ENCODE results near the gene IPO5.
"Not testable (repeated sequence)": the region's sequence is repeated elsewhere in the genome, so short reads cannot be mapped to it uniquely, and the experiment has no call there.

The IPO5 gene

DNA sequence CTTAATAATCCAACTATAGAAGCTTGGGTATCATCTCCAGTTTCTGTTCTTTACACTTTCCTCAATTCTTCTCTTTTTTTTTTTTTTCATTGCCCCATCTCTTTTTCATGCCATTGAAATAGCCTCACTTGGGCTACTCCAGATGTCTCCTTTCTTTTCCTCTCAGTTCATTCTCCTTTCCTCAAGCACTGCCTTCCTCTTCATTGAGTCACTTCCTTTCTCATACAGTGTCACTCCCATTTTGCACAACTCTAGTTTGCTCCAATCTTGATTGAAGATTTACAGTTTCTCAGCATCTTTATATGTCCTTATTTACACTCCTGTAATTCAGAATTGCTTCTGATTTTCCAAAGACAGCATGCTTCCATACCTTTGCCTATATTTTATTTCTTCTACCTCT lies 61.3 kb downstream of the IPO5 start:
- DNase-seq (ENCODE audit: low spot score), result no peak

DNA sequence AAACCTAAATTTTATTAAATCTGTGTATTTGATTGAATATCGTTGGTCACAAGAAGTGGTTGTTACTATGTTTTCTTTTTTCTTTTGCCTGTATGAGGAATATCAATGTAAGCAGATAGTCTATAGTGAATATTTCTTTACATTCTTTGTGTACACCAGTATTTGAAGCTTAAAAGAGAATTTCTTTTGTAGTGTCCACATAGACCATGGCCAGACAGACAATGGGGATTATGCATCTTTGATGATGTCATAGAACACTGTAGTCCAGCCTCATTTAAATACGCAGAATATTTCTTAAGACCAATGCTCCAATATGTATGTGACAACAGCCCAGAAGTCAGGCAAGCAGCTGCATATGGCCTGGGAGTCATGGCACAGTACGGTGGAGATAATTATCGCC lies 64.8 kb downstream of the IPO5 start:
- DNase-seq (ENCODE audit: low spot score), result no peak

DNA sequence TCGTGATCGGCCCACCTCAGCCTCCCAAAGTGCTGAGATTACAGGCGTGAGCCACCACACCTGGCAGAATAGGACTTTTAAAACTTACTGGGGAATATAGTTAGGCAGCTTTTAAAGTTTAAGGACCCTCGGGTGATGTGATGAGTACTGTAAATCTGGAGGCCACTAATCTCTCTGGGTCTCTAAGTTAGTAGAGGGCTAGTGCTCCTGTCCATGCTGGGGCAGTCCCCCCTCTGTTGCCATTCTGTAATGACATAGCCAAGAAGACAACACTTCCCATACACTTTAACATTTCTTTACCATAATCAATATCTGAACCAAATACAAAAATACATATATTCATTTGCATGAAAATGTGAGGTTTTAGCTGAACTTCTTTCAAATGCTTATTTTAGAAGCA lies 65.7 kb downstream of the IPO5 start:
- DNase-seq (ENCODE audit: low spot score), result no peak

DNA sequence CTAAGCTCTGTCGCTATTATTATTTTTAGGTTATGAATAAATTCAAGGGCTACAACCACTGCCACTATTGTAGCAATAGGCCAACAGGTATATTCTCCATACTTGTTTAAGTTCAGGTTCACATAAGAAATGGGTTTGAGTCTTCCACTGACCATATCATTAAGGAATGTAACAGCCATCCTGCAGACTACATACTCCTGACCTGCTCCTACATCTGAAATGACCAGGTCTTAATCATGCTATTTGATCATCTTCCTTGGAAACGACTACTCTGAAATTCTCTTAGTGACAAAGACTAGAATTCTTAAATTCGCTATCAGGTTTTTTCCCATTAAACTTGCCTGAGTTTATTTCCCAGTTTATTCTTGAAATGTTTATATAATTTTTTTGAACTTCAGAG lies 66.8 kb downstream of the IPO5 start:
- DNase-seq (ENCODE audit: low spot score), result no peak

DNA sequence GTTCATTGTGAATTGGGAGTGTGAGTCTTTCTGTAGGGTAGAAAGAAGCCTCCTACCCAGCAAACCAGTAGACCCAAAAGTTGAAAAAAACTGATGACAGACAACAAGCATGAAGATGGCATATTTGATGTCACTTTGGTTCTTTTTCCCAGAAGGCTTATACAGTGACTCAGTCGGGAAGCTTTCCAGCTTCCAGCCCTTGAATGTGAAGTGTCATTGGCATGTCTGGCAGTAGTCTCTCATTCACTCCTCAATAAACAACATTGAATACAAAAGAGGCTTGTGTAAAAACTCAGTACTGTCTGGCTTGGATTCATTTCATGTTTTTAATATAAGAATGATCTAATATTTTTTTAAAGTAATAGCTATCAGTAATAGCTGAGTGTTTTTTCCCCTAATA lies 68.7 kb downstream of the IPO5 start:
- DNase-seq (ENCODE audit: low spot score), result no peak

DNA sequence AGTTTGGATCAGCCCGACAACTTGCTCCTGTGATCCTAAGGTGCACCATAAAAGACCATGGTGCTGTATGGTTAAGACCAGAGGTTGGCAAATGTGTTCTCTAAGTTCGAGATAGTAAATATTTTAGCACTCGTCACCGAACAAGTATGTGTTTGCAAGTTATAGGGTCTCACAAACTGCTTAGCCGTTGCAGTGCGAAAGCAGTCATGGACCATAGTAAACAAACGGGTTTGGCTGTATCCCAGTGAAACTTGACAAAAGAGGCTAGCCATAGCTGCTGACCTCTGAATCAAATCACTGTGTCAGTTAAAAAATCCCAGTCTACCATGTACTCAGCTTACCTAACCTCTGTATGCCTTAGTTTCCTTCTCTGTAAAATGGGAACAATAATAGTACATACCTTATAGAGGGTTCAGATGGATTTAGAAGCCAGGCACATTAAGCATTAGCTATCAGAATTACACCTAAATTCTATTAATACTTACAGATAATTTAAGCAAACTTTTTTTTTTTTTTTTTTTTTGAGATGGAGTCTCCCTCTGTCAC lies 72.1 kb downstream of the IPO5 start:
- DNase-seq (ENCODE audit: low spot score), result no peak

DNA sequence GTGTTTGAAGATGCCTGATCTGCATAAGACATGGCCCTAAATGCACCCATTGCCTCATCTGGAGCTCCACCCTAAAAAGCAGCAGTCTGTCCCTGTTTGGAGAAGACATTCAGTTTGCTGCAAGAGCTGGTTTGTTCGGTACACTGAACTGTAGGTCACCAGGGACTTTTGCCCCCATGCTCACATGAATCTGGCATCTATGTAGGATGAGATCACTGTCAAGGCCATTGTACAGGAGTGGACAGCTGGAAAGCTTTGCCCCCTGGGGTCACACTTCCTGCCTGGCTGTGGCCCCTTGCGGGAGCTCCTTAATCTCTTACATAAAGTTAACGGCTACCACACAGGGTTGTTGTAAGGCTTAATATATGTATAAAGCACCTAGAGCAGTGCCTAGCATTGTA lies 73.0 kb downstream of the IPO5 start:
- peak; percentile 33 for DNase-seq (ENCODE audit: low spot score)

DNA sequence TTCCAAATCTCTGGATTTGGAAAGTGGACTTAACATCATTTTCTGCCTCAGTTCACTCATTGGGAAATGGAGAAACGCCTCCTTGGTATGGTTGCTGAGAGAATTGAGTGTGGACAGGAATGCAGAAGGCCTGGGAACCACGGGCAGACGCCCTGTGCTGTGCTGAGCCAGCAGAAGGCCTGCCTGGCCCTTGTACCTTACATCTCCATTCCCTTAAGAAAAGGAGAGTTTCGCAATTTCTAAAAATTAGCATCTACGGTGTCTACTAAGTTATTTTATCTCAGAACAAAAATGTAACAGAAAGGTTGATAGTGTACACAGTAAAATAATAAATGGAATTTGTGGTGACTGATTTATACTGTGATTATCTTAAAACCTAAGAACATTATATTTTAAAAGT lies 78.7 kb downstream of the IPO5 start:
- DNase-seq (ENCODE audit: low spot score), result no peak

DNA sequence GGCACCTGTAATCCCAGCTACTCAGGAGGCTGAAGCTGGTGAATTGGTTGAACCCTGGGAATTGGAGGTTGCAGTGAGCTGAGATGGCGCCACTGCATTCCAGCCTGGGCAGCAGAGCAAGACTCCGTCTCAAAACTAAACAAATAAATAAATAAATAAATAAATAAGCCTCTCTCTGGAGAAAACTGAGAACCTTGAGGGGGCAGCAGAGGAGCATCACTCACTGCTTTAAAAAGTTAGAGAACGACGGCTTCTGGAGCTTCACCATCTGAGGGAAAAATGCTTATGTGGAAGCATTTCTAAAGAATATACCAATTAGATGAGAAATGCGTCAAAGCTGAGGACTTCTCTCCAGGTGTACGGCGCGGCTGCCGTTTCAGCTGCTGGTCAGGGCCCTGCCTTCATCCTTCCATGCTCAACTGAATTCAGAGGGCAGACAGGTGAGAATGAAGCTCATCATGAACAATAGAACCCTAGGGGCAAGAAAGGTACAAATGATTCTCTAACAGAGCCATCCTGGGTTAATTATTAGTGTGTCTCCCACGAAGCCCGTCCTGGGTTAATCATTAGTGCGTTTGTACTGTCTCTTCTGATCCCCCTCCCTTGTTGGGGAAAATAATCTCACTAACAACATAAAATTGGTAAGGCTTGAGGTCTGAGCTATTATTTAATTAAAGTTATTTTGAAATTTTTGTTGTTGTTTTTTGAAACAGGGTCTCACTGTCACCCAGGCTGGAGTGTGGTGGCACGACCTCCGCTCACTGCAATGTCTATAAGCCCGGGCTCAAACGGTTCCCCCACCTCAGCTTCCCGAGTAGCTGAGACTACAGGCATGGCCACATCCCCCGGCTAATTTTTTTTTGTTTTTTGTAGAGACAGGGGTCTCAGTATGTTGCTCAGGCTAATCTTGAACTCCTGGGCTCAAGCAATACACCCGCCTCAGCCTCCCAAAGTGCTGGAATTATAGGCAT lies 80.1 kb downstream of the IPO5 start:
- DNase-seq (ENCODE audit: low spot score), result peak; percentile 29

DNA sequence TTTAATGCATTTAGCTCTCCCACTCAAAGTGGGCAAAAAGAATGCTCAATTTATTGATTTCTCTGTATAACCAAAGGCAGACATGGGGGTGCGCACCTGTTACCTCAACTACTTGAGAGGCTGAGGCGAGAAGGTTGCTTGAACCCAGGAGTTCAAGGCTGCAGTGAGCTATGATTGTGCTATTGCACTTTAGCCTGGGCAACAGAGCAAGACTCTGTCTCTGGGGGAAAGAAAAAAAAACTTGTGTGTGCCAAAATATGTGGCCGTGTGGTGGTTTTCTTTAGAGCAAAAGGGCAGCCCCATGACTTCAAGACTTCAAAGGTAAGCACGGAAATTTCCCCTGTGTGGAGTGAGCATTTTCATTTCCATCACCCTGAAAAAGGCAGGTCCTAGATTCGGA lies 81.9 kb downstream of the IPO5 start:
- no peak for DNase-seq (ENCODE audit: low spot score)

DNA sequence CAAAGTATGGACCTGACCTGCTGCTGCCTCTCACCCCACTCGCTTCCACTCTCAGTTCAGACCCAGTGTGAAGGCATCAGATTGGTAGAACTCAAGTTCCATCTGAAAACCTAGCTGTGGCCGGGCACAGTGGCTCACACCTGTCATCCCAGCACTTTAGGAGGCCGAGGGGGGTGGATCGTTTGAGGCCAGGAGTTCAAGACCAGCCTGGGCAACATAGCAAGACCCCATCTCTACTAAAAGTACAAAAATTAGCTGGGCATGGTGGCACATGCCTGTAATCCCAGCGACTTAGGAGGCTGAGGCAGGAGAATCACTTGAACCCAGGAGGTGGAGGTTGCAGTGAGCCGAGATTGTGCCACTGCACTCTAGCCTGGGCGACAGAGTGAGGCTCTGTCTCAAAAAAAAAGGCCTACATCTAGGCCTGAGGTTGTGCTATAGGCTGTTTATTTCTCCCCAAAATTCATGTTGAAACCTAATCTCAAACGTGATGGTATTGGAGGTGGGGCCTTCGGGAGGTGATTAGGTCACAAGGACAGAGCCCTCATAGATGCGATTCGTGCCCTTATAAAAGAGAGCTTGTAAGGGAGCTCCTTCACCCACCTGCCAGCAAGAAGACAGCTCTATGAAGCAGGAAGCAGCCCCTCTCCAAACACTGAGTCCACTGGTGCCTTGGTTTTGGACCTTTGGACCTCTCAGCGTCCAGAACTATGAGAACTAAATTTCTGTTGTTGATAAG lies 83.3 kb downstream of the IPO5 start:
- not testable (repeated sequence) for DNase-seq (ENCODE audit: low spot score)

DNA sequence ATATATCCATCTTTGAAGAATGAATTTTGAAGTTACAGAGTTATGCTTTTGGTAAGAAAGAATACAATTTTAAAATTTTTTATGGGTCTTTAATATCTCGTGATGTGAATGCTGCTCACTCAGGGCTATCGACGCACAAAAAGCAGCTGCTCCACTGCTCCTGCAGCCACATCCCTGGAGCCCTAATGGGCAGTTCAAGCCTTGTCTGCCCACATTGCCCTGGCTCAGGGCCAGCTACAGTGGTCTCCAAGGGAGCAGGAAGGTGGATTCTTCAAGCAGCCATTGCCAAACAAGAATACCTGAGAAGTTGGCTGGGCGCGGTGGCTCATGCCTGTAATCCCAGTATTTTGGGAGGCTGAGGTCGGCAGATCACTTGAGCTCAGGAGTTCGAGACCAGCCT lies 85.8 kb downstream of the IPO5 start:
- DNase-seq (ENCODE audit: low spot score), result no peak

DNA sequence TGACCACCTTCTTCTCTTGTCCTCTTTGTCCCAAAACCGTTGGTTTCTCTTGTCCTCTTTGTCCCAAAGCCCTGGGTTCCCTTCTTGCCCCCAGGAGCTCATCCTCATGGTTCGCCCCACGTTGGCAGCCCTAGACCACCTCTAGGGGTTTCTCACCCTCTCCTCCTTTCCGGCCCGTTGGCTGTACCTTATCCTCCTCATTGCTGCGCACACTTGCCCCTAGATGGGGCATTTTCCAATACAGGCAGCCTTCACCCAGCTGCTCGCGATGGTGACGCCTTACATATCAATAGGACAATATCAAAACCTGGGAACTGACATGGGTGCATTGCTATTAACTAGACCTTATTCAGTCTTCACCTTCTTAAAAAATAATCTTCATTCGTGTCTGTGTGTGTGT lies 86.5 kb downstream of the IPO5 start:
- no peak for DNase-seq (ENCODE audit: low spot score)

DNA sequence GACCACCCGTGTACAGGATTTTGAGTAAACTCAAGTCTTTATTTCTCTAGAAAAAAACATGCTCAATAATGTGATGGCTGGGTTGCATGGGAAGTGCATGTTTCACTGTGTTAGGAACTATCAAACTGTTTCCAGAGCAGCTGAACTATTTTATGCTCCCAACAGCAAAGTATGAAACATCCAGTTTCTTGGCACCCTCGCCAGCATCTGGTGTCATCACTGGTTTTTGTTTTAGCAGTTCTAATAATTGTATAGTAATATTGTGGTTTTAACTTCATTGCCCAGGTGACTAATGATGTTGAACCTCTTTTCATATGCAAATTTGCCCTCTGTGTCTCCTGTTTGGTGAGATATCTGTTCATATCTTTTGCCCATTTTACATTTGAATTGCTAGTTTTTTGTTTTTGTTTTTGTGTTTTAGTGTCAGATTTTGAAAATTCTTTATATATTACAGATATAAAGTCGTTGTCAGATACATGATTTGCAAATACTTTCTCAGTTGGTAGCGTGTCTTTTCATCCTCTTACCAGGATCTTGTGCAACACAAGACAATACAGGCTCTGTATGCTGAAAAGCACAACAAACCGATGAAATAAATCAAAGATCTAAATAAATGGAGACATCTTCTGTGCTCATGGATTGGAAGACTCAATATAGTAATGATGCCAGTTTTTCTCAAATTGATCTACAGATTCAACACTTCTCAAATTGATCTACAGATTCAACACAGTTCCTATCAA lies 87.8 kb downstream of the IPO5 start:
- no peak for DNase-seq (ENCODE audit: low spot score)

DNA sequence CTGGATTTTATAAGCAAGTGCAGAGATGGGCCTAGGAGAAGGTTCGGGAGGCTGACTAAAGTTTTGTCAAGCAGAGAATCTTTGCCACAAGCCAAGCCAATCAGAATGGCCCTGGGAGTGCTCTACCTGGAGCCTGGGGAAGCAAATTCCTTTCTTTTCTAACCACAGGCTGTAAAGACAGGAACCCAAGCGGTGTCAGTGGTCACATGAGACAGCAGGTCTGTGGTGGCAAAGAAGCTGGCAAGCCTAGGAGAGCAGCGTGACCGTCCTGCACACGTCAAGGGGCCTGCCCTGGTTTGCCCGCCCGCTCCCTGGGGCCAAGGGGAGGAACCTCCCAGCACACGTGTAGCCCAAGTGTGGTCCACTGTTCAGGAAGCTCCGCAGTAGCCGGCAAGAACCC lies 90.8 kb downstream of the IPO5 start:
- no peak for DNase-seq (ENCODE audit: low spot score)

DNA sequence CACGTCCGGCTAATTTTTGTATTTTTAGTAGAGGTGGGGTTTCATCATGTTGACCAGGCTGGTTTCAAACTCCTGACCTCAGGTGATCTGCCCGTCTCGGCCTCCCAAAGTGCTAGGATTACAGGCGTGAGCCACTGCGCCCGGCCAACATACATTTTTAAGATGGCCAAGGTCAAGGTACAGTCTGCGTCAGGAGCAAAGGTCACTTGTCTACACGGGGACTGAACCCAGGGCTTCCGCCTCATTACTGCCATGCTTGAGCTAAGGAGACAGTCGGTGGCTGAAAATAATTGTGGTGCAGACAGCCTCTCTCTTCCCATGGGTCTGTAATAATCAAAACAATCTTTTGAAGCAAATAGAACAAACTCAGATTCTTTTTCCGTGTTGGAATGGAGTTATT lies 94.3 kb downstream of the IPO5 start:
- DNase-seq (ENCODE audit: low spot score), result not testable (repeated sequence)

DNA sequence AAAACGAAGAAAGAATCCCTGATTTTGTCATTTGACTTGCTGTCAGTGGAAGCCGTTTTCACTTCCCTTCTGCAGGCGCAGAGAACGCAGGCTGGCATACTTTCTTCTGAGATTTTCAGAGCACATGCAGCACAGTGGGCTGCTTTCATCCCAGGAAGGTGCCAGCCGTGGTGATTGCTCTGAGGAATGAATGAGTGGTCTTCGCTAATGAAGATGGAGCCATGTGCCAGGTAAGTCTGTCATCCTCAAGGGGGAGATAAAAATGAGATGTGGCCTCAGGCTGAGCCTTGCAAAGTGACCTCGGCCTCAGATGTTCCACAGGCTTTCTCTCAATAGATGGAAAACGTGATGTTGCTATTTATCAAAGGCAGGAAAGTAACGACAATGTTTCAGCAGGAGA lies 94.8 kb downstream of the IPO5 start:
- DNase-seq (ENCODE audit: low spot score), result no peak

DNA sequence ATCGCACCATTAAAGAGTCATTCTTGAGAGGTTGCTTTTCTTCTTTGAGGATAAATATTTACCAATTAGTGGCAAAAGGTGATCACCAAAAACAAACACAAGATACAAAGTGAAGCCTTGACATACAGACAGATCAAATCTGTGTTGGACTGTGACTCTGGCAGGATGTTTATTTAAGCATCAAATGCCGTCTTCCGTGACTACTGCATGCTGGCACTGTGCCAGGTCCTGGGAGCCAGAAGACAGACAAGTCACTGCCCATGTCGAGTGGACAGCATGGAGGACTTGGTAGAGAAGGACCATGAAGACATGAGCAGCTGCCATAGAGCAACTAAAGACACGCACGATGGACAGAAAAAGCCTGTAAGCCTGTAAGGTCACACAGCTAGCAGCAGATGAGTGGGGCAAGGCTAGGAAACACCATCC lies 96.6 kb downstream of the IPO5 start:
- no peak for DNase-seq (ENCODE audit: low spot score)

DNA sequence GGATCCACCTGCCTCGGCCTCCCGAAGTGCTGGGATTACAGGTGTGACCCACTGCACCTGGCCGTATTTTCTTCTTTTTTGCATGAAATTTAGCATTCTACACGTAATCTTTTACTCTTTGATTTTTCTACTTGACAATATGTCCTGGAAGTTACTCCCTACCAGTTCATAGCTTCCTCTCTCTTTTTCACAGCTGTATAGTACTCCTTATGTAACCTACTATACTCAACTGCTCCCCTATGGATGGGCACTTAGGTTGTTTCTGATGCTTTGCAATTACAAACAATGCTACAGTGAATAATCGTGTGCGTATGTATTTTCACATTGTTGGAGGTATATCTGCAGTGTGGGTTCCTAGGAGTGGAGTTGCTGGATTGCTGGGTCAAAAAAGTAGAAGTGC lies 98.9 kb downstream of the IPO5 start:
- no peak for DNase-seq (ENCODE audit: low spot score)

DNA sequence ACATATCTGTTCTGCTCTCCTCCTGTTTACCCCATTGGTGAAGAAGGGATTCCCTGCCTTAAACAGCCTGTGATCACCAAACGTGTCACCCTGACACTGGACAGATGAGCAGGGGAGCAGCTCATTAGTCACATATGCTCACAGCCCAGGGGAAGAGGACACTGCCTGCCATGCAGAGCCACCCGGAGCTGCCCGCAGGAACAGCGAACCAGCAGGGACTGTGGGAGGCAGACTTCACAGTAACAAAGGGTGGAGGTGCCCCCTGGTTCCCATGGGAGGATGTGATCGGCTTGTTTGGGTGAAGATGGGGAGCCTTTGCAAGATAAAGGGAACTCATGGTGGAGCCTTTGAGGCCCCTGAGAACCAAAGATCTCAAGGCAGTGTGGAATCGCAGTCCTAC lies 100.8 kb downstream of the IPO5 start:
- DNase-seq (ENCODE audit: low spot score), result no peak

DNA sequence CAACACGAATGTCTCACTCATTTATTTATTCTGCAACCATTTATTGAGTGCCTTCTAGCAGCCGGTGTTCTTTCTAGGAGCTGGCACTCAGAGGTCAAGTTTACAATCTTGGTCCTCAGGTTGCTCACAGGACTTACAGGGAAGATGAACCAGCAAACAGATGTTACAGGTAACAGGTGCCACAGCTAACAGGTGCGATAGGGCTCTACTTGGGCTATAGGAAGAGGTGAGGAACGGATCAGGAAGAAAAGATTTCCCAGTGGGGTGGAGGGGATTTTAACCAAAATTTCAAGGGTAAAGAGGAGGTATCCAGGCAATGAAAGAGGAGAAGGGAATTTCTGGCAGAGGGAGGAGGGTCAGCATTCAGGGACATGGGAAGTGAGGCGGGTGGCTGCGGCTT lies 102.1 kb downstream of the IPO5 start:
- DNase-seq (ENCODE audit: low spot score), result no peak

DNA sequence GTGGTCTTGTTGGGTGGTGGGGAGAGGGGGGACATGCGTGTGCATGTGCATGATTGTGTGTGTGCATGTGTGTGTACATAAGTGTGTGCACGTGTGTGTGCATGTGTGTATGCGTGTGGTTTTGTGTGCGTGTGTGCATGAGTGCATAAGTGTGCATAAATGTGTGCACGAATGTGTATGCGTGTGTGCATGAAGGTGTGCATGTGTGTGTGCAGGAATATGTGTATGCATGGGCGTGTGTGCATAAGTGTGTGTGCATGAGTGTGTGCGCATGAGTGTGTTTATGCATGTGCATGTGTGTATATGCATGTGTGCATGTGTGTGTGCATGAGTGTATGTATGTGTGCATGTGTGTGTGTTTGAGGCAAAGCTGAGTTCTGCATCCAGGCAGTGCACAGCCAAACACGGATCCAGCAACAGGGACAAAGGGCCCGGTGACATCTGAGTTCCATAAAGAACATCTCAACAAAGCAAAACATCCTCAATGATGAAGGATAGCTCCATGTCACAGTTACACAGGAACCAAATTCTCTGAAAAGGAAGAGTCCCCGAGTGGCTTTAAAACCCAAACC lies 103.5 kb downstream of the IPO5 start:
- no peak for DNase-seq (ENCODE audit: low spot score)

Measured in HuH-7.5 (cell line).